NCI-H446 treated with DMSO at 0.1 percent for 48 hours (cell line): ENCODE results near the gene MKNK1.

ENCODE experiments used
- DNase-seq: peaks from one replicate; lab custom pipeline; 2025; lab: John Stamatoyannopoulos, UW

Gene MKNK1

DNA sequence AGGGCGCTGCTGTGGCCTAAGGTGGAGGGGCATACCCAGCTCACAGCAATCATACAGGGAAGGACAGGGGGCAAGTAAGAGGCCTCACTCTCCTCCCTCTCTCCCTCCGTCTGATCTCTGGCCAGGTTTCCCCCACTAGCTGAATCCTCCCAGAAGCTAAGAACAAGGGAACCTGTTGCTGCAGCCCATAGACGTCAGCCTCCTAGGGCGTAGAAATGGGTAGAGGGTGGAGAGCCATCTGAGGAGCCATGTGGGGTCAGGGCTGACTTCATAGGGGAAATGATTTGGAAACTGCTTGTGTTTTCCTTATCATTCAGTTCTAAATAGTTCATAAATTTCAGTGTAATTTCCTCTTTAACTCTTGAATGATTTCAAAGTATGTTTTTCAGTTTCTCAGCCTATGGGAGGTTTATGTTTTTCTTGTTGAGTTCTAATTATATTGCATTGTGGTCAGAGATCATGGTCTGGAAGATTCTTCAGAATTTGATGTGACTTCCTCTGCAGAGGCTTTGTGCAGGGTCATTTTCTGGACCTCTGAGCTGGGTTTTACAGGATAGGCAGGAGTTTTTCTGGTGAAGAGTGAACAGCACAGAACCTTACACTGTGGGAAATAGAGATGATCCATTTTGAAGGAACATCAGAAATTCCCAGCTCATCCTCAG is 14.8 kb upstream of the MKNK1 start:
- no peak for DNase-seq

DNA sequence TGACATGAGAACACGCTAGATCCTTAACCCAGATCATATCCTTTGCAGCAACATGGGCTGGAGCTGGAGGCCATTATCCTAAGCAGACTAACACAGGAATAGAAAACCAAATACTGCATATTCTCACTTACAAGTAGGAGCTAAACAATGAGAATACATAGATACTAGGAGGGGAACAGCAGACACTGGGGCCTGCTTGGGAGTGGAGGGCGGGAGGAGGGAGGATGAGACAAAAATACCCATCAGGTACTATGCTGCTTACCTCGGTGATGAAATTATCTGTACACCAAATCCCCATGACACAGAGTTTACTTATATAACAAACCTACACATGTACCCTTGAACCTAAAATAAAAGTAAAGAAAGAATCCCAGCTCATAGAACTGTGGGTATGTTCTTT is 13.8 kb upstream of the MKNK1 start:
- DNase-seq, result no peak

DNA sequence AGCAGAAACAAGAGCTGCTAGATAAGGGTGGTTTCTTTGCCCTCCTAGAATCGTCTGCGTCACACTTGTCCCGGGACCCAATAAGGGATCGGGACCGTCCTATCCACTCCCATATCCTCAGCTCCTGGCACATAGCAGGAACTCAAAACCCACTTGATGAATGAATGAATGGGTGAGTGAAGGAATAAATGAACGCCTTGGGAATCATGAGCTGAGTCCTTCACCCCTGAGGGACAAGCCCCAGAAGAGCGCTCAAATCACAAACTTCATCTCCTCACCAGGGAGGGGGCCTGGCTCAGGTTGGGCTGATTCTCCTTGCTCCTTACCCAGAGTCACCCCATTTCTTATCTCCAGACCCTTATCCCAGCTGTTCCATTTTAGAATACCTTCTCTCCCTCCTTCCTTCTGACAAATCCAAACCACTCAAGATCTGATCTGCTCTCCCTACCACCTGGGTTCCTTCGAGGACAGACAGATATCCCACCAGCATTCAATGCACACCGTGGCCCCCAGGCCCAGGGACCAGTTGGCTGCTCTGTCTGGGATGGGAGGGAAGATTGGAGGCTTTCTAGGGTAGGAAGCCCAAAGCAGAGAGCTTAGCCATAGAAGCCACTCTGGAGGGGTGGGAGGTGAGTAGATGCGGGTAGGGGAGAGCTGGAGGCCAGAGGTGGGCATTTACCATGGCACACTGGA is 13.2 kb upstream of the MKNK1 start:
- no peak for DNase-seq

DNA sequence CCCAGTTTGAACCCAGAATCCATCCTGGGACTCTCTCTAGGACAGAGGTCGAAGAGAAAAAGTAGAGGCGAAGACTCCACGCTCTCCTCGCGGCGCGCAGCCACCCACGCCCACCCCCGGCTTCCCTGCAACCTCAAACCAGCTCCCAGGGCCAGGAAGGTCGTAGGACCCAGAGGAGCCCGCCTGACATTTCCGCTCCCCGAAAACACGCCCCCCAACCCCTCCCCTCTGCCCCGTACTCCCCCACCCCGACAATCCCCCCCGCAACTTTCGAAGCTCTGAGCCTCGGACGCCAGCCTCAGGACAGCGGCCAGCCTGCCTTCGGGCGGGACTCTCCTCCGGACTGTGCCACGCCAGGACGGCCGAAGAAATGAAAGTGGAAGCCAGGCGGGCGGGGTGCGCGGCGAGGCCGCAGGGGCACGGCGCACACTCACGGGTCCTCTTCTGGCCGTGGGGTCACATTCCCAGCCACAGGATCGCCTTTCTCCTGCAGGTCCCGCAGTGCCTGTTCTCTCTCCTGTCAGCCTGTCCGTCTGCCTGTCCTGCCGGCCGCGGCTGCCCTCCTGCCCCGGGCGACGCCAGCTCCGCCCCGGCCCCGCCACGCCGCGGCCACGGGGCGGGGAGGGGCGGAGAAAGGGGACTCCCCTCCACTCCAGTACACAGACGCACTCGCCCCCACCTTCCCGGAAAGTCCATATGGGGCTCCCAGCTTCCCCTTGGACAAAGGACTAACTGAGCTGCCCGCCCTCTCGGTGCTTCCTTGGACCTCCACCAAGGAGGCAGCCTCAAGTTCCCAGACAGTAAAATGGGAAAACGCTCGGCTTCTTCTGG is 12.4 kb upstream of the MKNK1 start, which contains the start of gene MOB3C:
TSS of gene MOB3C (minus strand) at position 535 of the 831 bp plus-strand sequence. CDS start 3,490 bp downstream, outside the sequence.
- no peak for DNase-seq

DNA sequence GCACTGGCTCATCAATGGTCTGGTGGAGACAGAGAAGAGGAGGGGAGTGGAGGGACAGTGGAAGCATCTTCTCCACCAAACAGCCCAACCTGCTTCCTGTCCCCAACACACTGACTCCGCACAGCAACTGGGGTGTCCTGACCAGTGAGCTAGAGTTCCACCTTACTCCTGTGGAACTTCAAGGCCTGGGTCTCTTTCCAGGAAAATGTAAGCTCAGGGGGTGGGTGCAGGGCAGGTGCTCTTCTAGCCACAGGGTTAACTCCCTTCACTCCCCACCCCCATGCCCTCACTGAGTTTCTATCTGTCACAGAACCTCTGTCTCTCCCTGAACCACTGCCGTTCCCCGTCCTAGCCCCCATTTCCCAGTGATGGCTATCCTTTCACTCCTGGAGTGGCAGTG is 11.7 kb upstream of the MKNK1 start:
- DNase-seq, result no peak

DNA sequence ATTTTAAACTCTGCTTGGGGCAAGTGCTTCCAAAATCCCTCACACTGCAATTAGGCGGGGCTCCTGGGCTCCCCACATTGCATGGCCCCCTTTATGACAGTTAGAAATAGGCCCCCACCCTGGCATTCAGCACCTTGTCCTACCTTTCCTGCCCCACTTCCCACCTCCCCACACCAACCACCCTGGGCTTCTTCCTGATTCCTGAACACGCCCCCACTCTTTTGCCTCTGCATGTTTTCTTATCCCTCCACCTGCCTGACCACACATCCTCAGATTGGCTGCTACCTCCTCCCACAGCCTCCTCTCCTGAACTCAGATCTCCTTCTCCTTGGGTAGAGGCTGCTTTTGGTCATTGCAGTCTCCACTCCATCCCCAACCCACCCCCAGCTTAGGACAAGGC is 11.0 kb upstream of the MKNK1 start:
- no peak for DNase-seq

DNA sequence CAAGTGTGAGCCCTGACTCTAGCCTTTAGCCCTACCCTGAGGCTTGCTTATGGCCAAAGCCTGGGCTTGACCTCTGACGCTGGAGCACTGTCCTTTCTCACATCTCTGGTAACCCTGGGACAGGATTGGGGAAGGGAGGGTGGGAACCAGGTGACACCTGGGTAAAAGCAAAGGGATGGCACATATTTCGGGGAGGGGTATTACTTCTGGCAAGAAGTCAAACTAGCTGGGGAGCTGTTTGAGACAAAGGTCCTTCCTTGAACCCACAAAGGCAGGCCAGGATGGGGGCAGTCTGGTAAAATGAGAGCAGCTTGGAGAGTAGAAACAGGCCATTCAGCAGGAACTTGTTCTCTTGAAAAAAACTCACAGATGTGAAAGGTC is 10.5 kb upstream of the MKNK1 start:
- no peak for DNase-seq

DNA sequence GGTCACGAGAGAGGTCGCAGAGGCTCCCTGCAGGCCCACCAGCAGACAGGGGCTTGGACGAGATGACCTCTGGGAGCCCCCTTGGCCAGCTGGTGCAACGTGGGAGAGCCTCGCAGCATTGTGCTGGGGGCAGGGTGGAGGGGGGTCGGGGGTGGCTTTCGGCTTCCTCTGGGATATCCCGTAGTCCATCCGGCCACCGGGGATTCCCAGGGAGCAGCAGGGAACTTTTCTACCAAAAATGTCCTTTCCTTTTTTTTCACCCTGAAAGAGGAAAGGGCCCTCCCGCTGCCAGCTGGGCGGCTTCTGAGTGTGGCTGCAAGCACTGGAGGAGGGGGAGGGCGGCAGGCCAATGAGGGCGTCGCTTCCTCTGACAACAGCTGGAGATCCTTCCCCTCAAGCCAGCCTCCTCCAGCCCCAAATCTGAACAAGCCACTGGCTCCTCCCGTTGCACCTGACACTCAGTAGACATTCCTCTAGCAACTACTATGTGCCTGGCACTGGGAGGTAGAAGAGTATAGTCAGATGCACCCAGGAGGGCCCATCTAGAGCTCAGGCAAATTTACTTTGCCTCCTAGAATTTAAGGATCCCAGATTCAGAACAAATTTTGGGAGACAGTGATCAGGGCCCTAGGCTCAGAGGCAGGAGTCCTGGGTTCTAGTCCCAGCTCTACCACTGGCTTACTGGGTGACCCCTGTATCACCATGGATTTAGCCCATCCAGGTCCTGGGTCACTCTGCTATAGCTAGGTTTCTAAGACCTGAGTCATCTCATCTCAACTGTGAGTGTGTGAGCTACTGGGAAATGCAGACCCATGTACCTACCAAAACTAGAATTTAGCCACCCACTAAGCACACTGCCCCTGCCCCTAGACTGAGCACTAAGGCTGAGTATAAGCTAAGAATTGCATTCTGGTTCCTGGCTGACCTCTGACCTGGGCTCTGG is 9.9 kb upstream of the MKNK1 start:
- peak; percentile 62 for DNase-seq

DNA sequence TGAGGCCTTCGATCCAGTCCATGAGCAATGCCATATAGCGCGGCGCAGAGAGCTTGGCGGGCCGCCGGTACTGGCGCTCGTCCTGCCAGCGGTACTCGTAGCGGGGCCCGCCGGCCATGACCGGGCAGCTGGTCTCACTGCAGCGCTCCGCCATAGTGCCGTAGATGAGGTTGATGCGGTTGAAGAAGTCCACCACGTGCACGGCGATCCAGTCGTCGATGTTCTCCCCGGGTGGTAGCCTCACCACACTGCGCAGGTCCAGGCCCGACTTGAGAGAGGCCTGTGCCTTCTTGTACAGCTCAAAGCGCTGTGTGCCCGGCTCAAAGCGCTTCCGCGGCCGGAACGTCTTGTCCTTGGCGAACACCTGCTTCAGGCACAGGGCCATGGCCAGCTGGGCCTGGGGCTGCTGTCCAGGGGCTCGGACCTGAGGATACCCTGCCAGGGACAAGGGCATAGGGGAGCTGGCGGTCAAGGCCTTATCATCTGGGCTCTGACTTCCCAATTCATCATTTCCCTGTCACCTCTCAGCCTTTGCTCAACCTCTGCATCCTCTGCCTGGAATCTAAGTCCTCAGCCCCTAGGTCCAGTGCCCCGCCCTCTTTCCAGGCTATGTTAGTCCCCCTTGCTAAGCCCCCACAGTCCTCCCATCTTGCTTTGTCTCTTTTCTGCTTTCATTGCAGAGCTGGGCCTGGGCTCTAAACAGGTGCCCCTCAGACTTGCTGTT is 9.0 kb upstream of the MKNK1 start:
- no peak for DNase-seq

DNA sequence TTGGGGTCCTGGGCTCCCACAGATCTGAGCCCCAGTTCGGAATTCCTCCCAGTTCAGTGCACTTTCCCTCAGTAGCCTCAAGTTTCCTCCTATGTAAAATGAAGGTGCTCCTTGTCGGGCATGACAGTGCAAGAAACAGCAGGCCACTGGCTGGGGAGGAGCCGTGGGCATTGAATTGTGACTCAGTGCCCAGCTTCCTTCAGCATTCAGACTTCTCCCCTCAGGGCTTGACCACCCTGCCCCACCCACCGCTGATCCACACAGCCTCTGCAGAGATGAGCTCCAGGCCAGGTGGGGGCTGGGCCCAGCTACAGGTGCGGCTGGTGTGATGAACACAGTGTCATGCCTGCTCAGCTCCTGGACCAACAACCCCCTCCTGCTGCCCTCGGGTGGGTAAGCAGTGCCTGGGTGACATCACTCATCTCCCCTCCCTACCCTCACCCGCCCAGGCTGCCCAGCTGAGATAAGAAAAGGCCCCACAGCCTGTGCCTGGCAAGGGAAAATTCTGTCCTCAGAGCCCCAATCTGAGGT is 7.7 kb upstream of the MKNK1 start:
- no peak for DNase-seq

DNA sequence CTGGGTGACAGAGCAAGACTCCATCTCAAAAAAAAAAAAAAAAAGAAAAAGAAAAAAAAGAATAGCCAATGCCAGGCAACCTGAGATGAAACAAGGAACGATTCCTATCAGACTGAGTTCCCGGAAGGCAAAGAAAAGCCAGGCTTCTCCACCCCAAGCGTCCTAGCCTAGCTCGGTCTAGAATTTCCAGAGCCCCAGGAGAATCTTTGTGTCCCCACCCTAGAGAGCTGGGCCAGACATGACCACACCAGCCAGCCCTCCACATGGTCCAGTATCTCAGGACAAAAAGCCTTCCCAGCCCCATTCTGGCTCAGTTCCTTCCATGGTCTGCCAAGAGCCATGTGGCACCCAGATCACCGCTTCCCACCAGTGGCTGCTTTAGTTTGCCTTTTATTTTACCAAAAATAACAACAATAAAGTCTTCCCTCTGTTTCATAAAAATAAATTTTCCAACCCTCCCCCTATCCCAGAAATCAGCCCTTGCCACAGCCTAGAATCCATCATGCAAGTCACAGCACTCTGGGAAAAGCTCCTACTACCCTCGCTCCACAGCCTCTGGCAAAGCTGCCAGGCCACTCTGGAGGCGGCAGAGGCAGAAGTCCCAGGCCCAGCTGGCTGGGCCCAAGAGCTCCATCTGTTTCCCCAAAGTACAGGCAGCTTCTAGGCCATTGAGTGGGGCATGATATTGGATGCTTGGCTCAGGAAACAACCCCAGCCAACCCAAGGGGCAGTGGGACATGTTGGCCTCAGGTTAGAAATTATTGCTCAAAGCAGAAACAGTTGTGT is 3.5 kb upstream of the MKNK1 start:
- DNase-seq, result peak; percentile 94

DNA sequence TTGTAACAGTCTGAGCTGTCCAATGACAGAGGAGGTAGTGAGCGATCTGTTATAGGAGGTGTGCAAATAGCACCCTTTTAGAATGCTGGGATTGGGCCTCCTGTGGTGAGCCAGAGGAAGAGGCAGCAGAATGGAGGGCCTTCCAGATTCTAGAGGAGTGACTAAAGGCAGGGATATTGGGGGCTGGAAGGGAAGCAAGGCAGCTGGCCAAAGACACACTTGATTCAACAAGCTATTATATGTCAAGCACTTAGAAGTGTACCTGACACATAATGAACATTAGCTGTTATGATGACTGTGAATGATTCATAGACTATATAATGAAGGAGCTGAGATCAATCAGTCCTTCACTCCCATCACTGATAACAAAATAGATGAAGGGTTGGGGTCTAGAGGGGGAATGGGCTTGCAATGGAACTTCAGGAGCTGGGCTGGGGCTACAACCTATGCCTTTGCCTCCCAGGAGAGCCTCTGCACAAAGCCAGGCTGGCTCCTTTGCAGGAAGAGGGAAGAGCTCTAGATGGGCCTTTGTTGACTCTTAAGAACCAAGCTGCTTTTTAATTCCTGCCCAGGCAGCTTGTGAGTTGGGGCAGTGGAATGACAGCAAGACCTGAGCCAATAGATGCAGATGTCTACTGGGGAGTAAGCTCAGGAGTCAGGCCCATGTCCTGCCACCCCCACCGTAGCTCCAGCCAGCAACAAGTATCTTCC is 2.3 kb upstream of the MKNK1 start:
- peak; percentile 89 for DNase-seq

DNA sequence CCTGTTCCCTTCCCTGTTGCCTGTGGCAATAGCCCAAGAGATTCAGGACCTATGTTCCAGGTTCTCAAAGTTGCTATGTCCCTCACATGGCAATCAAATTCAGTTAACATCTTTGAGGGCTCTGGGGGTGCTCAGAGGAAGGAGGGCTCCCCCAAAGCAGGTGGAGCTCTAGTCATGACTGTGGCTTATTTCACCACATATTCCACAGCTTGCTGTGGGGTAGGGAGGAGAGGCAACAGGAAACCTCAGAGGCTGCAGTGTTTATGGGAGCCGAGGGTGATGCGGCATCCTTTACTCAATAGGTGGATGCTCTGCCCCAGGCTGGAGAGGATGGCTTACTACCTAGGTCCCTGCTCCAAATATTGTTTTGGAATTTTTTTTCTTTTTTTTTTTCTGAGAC is 1.2 kb upstream of the MKNK1 start:
- no peak for DNase-seq

DNA sequence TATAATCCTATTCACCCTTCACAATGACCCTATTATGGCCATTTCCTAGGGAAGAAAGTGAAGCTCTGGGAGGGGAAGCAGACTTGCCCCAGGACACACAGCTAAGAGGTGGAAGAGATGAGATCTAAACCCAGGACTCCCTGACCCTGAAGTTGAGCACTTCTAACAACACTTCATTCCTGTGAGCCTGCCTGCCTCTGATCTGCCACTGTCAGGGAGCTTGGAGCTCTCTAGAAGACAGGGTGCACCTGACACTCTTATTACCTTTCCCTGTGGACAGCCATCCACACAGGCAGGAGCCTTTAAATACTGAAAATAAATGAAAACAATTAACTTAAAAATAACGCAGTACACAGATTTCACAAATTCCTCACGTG is 599 bp downstream of the MKNK1 start:
- no peak for DNase-seq

DNA sequence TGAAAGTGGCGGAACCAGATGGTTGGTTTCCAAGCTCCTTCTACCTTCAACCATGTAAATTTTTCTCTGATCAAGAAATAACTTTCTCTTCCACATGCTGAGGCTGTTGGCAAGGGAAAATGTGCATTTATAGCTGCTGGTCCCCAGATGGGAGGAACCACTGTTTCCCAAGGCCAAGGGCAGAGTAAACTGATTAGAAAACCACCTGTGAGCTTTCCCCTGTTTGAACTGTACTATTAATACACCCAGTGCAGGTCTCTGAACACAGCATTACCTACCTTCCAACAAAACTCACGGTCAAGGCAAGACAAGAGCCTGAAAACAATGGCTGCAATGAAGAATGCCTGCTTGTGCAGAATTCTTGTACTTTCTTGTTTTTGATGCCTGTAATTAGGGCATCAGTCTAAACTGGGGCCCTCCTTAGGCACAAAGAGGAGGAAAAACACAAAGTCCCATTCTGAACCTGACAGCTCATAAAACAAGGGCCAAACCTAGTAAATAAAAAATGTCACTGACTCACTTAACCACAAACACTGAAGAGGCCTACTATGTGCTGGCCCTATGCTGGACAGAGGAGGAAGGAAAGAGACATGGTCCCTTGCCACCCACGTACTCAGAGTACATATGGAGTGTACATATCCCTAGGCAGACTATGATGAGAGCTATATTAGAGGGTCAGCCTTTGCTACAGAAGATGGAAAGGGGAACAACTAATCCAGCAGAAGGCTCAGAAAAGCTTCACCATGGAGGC is 2.6 kb downstream of the MKNK1 start:
- DNase-seq, result no peak

DNA sequence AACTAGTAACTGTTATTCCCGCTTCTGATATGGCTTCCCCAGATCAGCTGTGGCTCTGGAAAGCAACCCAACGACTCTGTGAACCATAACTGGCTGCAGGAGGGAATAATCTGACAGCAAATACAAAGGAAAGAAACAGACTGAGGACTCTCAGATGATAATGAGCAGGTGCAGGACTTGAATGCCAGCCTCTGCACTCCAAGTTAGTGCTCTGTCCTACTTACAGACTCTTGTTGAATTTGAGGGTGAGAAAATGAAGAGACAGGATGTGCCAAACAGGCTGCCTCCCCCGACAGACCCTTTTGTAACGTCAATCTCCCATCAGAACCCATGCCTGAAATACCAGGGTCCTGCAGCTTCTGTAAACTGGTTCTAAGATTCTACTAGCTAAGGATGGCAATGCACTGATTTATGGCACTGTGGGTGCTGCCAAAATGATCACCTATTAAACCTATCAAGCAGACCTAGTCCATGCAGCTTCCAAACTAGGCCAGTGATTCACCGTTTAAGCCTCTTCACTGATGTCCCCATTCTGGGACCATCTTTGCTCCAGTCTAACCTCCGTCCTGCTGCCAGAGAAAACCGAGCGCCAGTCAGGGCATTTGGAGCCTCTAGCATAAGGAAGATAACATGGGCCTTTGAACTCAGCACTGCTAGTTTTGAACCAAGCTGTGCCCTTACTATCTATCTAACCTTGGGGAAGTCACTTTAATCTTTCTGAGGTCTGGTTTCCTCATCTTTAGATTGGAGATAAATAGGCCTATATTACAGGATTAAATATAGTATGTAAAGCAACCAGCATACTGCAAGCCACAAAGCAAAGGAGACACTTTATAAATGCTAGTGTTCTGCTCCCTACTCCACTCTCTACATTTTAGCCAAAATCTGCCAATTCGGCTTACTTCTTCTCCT is 4.8 kb downstream of the MKNK1 start:
- no peak for DNase-seq

DNA sequence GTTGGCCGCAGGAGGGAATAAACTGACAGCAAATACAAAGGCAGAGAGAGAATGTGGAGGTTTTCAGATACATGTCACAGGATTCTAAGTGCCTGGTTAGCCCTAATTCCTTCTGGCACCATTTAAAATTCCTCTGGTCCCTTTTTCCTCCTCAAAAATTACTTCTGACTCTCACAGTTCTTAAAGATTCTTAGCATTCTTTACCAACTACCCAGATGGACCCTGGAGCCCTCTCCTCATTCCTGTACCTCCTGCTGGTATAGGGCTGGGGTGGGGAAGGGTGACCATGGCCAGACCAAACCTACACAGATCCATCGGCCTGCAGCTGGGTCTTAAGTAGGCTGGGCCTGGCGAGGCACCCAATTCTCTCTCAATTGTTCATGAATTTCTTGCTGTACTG is 7.2 kb downstream of the MKNK1 start:
- no peak for DNase-seq

DNA sequence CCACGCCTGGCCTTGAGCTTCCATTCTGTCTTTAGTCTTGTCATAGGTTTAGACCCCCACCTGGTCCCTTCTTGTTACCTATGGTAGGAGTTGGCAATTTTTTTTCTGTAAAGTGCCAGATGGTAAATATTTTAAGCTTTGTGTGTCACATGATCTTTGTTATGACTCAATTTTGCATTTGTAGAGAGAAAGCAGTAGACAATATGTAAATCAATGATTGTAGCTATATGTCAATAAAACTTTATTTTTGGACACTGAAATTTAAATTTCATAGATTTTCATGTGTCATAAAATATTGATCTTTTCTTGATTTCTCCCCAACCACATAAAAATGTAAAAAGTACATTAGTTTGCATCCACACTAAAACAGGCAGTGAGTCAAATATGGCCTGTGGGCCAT is 8.0 kb downstream of the MKNK1 start:
- DNase-seq, result no peak
